Stimulated activated CD4-positive, alpha-beta T cell treated with anti-CD3 and anti-CD28 coated beads, Interleukin-4, amount 100 ng/mL, for 4 hours (primary cell): Measurements from ENCODE around the gene ARV1.
"Not testable (repeated sequence)": the region's sequence is repeated elsewhere in the genome, so short reads cannot be mapped to it uniquely, and the experiment has no call there.

Source experiments
- DNase-seq, 2 experiments: peaks; one replicate each; pipeline ENCODE4 v3.0.0-alpha.2; 2020

ARV1 gene

DNA sequence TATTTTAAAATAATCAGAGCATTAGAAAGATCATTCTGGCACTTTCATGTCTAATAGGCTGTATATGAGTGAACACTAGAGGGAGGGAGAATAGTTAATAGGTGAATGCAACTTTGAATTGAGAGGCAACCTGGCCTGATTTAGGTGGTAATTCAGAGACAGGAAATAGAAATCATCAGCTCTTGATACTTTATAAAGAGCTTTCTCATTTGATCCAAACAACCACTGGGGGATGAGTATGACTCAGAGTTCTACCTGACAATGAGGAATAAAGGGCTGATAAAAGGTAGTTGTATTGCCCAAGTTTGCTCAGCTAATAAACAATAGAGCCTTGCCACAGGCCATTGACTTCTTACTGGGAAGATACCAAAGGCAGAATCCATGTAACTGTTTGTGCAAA is 66.4 kb downstream of the ARV1 start:
- DNase-seq, result no peak

DNA sequence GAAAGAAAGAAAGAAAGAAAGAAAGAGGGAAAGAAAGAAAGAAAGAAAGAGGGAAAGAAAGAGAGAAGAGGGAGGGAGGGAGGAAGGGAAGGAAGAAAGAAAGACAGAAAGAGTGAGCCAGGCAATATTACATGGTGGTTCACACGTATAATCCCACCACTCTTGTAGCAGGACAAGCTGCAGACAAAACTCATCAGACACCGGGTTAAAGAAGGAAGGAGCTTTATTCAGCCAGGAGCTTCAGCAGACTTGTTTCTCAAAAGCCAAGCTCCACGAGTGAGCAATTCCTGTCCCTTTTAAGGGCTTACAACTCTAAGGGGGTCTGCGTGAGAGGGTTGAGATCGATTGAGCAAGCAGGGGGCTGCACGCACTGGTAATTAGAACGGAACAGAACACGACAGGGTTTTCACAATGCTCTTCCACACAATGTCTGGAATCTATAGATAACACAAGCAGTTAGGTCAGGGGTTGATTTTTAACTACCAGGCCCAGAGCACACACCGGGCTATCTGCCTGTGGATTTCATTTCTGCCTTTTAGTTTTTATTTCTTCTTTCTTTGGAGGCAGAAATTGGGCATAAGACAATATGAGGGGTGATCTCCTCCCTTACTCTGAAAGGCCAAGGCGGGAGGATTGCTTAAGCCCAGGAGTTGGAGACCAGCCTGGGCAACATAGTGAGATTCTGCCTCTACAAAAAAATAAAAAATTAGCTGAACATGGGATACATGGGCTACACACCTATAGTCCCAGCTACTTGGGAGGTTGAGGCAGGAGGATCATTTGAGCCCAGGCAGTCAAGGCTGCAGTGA is 67.2 kb downstream of the ARV1 start:
- not testable (repeated sequence) for DNase-seq

DNA sequence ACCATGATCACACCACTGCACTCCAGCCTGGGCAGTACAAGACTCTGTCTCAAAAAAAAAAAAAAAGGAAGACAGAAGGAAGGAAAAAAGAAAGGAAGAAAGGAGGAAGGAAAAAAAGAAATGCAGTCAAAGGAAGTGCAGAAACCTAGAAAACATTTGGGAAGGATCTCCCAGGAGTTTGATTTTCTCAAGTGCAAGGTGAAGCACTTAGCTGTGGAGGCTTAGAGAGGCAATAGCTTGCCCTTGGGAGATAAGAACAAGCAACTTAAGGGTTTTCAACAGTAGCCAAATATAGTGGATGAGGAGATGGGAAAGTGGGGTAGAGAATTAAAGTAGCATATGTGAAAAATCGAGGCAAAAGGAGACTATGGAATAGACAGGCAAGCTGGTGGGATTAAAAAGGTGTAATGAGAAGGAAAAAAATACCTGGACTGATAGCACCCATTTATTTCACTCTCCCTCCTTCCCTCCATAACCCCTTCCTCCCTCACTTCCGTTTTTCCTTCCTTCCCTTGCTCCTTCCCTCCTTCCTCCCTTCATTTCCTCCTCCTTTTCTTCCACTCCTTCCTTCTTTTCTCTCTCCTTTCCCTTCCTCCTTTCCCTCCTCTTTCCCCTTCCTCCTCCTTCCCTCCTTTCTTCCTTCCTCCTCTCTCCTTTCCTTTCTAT is 68.0 kb downstream of the ARV1 start:
- no peak for DNase-seq

DNA sequence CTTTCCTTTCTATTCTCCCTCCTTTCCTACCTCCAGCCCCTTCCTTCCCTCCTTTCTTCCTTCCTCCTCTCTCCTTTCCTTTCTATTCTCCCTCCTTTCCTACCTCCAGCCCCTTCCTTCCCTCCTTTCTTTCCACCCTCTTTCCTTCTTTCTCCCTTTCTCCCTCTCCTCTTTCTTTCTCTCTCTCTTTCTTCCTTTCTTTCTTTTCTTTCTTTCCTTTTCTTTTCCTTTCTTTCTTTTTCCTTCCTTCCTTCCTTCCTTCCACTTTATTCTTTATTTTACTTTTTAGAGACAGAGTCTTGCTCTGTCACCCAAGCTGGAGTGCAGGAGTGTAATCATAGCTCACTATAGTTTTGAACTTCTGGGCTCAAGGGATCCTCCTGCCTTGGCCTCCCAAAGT is 68.6 kb downstream of the ARV1 start:
- DNase-seq, result not testable (repeated sequence)

DNA sequence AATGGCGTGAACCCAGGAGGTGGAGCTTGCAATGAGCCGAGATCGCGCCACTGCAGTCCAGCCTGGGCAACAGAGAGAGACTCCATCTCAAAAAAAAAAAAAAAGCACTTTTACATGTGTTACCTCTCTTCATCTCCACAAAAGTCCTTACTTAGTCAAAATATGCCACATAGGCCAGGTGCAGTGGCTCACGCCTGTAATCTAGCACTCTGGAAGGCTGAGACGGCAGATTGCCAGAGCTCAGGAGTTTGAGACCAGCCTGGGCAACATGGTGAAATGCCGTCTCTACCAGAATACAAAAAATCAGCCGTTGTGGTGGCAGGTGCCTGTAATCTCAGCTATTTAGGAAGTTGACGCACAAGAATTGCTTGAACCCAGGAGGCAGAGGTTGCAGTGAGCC is 69.5 kb downstream of the ARV1 start:
- not testable (repeated sequence) for DNase-seq

DNA sequence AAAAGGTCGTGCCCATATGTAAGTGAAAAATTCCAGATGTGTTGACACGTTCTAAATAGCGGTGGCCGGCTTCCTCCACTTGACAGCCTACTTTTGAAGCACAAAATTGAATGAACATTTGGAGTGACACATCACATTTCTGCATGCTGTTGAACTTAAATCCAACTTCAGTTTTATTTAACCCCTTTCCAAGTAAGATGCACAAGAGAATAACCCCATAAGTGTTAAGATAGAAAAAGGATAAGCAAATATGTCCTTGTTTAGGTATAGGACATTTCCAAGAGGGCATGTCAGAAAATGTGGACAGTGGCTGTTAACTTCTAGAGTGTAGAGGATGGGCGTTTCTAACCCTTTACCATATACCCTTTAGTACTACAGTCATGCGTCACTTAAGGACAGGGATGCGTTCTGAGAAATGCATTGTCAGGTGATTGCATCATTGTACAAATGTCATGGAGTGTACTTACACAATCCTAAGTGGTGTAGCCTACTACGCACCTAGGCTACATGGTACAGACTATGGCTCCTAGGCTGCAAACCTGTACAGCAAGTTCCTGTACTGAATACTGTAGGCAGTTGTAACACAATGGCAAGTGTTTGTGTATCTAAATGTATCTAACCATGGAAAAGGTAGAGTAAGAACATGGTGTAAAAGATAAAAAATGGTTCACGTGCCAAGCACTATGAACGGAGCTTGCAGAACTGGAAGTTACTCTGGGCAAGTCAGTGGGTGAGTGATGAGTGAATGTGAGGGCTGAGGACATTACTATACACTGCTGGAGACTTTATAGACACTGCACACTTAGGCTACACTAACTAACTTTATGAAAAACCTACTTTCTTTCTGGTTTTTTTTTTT is 70.5 kb downstream of the ARV1 start:
- DNase-seq, result no peak
